ENCODE results near the gene BBS12. TPM values are rescaled to one million over a fixed set of nuclear protein-coding genes. Genes with fewer than 3 reads are reported as not detected.

BBS12 gene
- total and polyA plus RNA-seq, 2 donors (not counting 1 experiment from before 2014, with no cell fraction given): 3.6 to 8.4 TPM

- Histone ChIP-seq H3K27me3 (ENCODE audit: control insufficient read depth, insufficient read depth, low read length) (no peaks in the 10 kb centered on the region), H3K36me3 (ENCODE audit: control insufficient read depth, insufficient read depth, low read length) (no peaks in the 10 kb centered on the region), H3K4me3 (replicated peaks in 1 of 4; ENCODE audit: control extremely low read depth in 1 of 4, insufficient read depth in 1 of 4, low read depth in 3 of 4, low read length in 4 of 4) (no peak overlapping the region), H3K4me1 (ENCODE audit: control insufficient read depth, extremely low read depth, insufficient read depth, low read length) (no peaks in the 10 kb centered on the region), H3K4me2 (ENCODE audit: extremely low read depth, insufficient read depth, low read length) (no peak overlapping the region), H4K20me1 (ENCODE audit: control insufficient read depth, extremely low read depth, insufficient read depth, low read length) (no peaks in the 10 kb centered on the region), H2AFZ (ENCODE audit: low read length) (no peak overlapping the region), H3K9ac (ENCODE audit: insufficient read depth, low read length) (no peak overlapping the region), H3K27ac (ENCODE audit: insufficient read depth, low read length) (no peak overlapping the region), H3K9me3 (ENCODE audit: control insufficient read depth, insufficient read depth, low read depth, low read length) (no peaks in the 10 kb centered on the region), H3K79me2 (ENCODE audit: control insufficient read depth, insufficient read depth, low read length) (no peaks in the 10 kb centered on the region)
- TF ChIP-seq EZH2 (IDR thresholded peaks at IDR 0.05; ENCODE audit: low read length, missing control alignments) (no peak), CTCF (conservative IDR thresholded peaks at IDR 0.05 in 1 of 2, IDR thresholded peaks at IDR 0.05 in 1 of 2; ENCODE audit: low read depth in 1 of 2, low read length in 2 of 2) (no peak)
- DNase-seq (ENCODE audit: low read depth in 2 of 2): peak in 1 of 2 donors; percentile 20
Measured at GRCh38 chr4:122703868-122704267, 28.6 kb upstream of the BBS12 start.

DNA sequence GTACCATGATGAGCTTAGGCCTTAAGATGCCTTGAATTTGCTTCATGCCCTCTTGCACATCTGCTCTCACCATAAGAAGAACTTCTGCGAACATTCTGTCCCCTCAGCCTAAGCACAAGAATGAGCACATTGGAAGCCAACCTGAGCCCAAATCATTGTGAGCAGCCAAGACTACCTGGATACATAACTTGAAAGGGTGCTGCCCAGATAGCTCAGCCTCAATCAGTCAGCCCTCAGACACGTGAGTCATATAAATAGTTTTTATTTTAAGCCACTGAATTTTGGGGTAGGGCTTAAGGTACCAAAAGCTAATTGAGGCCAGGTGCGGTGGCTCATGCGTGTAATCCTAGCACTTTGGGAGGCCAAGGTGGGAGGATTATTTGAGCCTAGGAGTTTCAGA lies 27.5 kb upstream of the BBS12 start:
- Histone ChIP-seq H3K79me2 (ENCODE audit: control insufficient read depth, insufficient read depth, low read length) (no peaks in the 10 kb centered on the region), H3K27ac (ENCODE audit: insufficient read depth, low read length) (no peak overlapping the region), H4K20me1 (ENCODE audit: control insufficient read depth, extremely low read depth, insufficient read depth, low read length) (no peaks in the 10 kb centered on the region), H3K4me3 (replicated peaks in 1 of 4; ENCODE audit: control extremely low read depth in 1 of 4, insufficient read depth in 1 of 4, low read depth in 3 of 4, low read length in 4 of 4) (no peak overlapping the region), H3K4me1 (ENCODE audit: control insufficient read depth, extremely low read depth, insufficient read depth, low read length) (no peaks in the 10 kb centered on the region), H3K9me3 (ENCODE audit: control insufficient read depth, insufficient read depth, low read depth, low read length) (no peaks in the 10 kb centered on the region), H3K4me2 (ENCODE audit: extremely low read depth, insufficient read depth, low read length) (no peak overlapping the region), H3K36me3 (ENCODE audit: control insufficient read depth, insufficient read depth, low read length) (no peaks in the 10 kb centered on the region), H2AFZ (ENCODE audit: low read length) (no peak overlapping the region), H3K27me3 (ENCODE audit: control insufficient read depth, insufficient read depth, low read length) (no peaks in the 10 kb centered on the region), H3K9ac (ENCODE audit: insufficient read depth, low read length) (no peak overlapping the region)
- TF ChIP-seq CTCF (conservative IDR thresholded peaks at IDR 0.05 in 1 of 2, IDR thresholded peaks at IDR 0.05 in 1 of 2; ENCODE audit: low read depth in 1 of 2, low read length in 2 of 2) (no peak), EZH2 (IDR thresholded peaks at IDR 0.05; ENCODE audit: low read length, missing control alignments) (no peak)
- DNase-seq (ENCODE audit: low read depth in 2 of 2): no peak

GRCh38 chr4:122705547-122706117 lies 26.9 kb upstream of the BBS12 start:
- Histone ChIP-seq H2AFZ (ENCODE audit: low read length) (no peak overlapping the region), H4K20me1 (ENCODE audit: control insufficient read depth, extremely low read depth, insufficient read depth, low read length) (no peaks in the 10 kb centered on the region), H3K4me3 (replicated peaks in 1 of 4; ENCODE audit: control extremely low read depth in 1 of 4, insufficient read depth in 1 of 4, low read depth in 3 of 4, low read length in 4 of 4) (no peak overlapping the region), H3K27ac (ENCODE audit: insufficient read depth, low read length) (no peak overlapping the region), H3K4me1 (ENCODE audit: control insufficient read depth, extremely low read depth, insufficient read depth, low read length) (no peaks in the 10 kb centered on the region), H3K79me2 (ENCODE audit: control insufficient read depth, insufficient read depth, low read length) (no peaks in the 10 kb centered on the region), H3K9ac (ENCODE audit: insufficient read depth, low read length) (no peak overlapping the region), H3K9me3 (ENCODE audit: control insufficient read depth, insufficient read depth, low read depth, low read length) (no peaks in the 10 kb centered on the region), H3K4me2 (ENCODE audit: extremely low read depth, insufficient read depth, low read length) (no peak overlapping the region), H3K27me3 (ENCODE audit: control insufficient read depth, insufficient read depth, low read length) (no peaks in the 10 kb centered on the region), H3K36me3 (ENCODE audit: control insufficient read depth, insufficient read depth, low read length) (no peaks in the 10 kb centered on the region)
- no peak for TF ChIP-seq CTCF (conservative IDR thresholded peaks at IDR 0.05 in 1 of 2, IDR thresholded peaks at IDR 0.05 in 1 of 2; ENCODE audit: low read depth in 1 of 2, low read length in 2 of 2)
- TF ChIP-seq EZH2 (IDR thresholded peaks at IDR 0.05; ENCODE audit: low read length, missing control alignments): no peak
- no peak for DNase-seq (ENCODE audit: low read depth in 2 of 2)

Data from fibroblast of lung (primary cell).